SU-DHL-6 (cell line): ENCODE measurements around the gene NDUFS3.

Experiments
- H2AFZ ChIP-seq: fragments of 200-600 bp; sonication (generic); 2 replicates; pipeline ENCODE4 v1.6.1; 2014; ENCODE audit warnings: low read depth, mild to moderate bottlenecking, moderate library complexity, mixed read lengths, antibody characterized with exemption, low read length; ENCODE audit not compliant: severe bottlenecking
- H3F3A ChIP-seq: fragments of 200-600 bp; shearing (Covaris generic); 2 replicates; pipeline ENCODE4 v1.6.0; 2016; ENCODE audit warnings: antibody characterized with exemption, mild to moderate bottlenecking; ENCODE audit not compliant: insufficient read depth
- H3K27ac ChIP-seq: fragments of 200-600 bp; sonication (generic); 2 replicates; pipeline ENCODE4 v1.5.1; 2016; ENCODE audit warnings: low read depth, mild to moderate bottlenecking, low read length, moderate library complexity, mixed read lengths
- H3K27me3 ChIP-seq: fragments of 200-600 bp; sonication (generic), shearing (Covaris generic); 2 replicates; pipeline ENCODE4 v1.6.0; 2014; ENCODE audit warnings: mild to moderate bottlenecking, low read length
- H3K36me3 ChIP-seq: fragments of 200-600 bp; sonication (generic); 2 replicates; pipeline ENCODE4 v1.6.1; 2014; ENCODE audit warnings: mild to moderate bottlenecking, low read length, mixed read lengths
- H3K4me2 ChIP-seq: fragments of 300-600, 200-600 bp; shearing (Covaris generic), sonication (generic); 2 replicates; pipeline ENCODE4 v1.6.0; 2014; ENCODE audit warnings: low read length, low read depth, mild to moderate bottlenecking; ENCODE audit not compliant: poor library complexity, severe bottlenecking
- H3K4me3 ChIP-seq: fragments of 200-600 bp; sonication (generic); 2 replicates; pipeline ENCODE4 v1.5.1; 2014; ENCODE audit warnings: antibody characterized with exemption, low read length, mild to moderate bottlenecking, mixed read lengths; ENCODE audit not compliant: insufficient read depth, poor library complexity, severe bottlenecking
- H3K79me2 ChIP-seq: fragments of 200-600 bp; sonication (generic); 2 replicates; pipeline ENCODE4 v1.6.1; 2014; ENCODE audit warnings: mild to moderate bottlenecking, low read length, moderate library complexity; ENCODE audit not compliant: insufficient read depth
- H3K9ac ChIP-seq: fragments of 200-600 bp; sonication (generic); 2 replicates; pipeline ENCODE4 v1.7.0; 2014; ENCODE audit warnings: mild to moderate bottlenecking, low read length
- H3K9me2 ChIP-seq: fragments of 200-600 bp; sonication (generic); replicated peaks from 2 replicates; pipeline ENCODE4 v1.6.1; 2014; ENCODE audit warnings: low read length; ENCODE audit not compliant: insufficient read depth
- H3K9me3 ChIP-seq: fragments of 200-600 bp; sonication (generic); 2 replicates; pipeline ENCODE4 v1.6.1; 2014; ENCODE audit warnings: low read length, mixed read lengths; ENCODE audit not compliant: insufficient read depth
- H4K20me1 ChIP-seq: fragments of 200-600 bp; sonication (generic); 2 replicates; pipeline ENCODE4 v1.6.1; 2014; ENCODE audit warnings: low read depth, mild to moderate bottlenecking, antibody characterized with exemption, low read length, moderate library complexity, mixed read lengths
- EZH2phosphoT487 ChIP-seq: fragments of 200-600 bp; sonication (generic), shearing (Covaris generic); conservative IDR thresholded peaks from 2 replicates; pipeline ENCODE4 v1.6.1; 2018; ENCODE audit warnings: mild to moderate bottlenecking, antibody characterized with exemption, low read length, moderate library complexity, mixed read lengths
- TF ChIP-seq, protein P1 (sequence below): fragments of 200-600 bp; sonication (generic); IDR thresholded peaks from one replicate; pipeline ENCODE4 v1.5.1; 2017; ENCODE audit warnings: antibody characterized with exemption, mild to moderate bottlenecking, low read length, moderate library complexity; ENCODE audit not compliant: insufficient read depth, poor library complexity, severe bottlenecking

The NDUFS3 gene

DNA sequence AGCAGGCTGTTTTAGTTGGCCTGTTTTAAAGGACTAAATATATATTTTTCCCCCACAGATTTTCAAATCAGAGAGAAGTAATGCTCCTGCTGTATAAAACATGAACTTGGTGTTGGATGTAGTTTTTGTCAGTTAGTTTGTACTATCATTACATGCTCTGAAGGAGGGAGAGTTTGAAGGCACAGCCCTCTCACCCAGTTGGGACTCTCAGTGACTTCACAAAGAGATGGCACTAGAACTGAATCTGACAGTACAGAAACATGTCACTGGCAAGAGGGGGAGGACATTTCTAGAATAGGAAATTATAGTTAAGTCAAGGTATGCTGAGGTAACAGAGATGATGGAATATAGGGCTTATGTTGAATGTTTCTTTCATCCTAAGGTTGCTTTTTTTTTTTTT, 36.4 kb downstream of the NDUFS3 start:
- H3K79me2 ChIP-seq = no peaks in the 10 kb centered on the region
- no peaks in the 10 kb centered on the region for H3K9me3 ChIP-seq
- no peak overlapping the region for H3K4me3 ChIP-seq
- H3F3A ChIP-seq = no peaks in the 10 kb centered on the region; the same call in none of the 2 replicates
- peaks cover 13% of the 10 kb centered on the region for H3K36me3 ChIP-seq
- H2AFZ ChIP-seq = no peak overlapping the region
- no peaks in the 10 kb centered on the region for H3K27me3 ChIP-seq
- no peak overlapping the region for H3K27ac ChIP-seq
- no peak overlapping the region for H3K4me2 ChIP-seq
- H3K9ac ChIP-seq = no peak overlapping the region
- no peaks in the 10 kb centered on the region for H3K9me2 ChIP-seq
- H4K20me1 ChIP-seq = no peaks in the 10 kb centered on the region
- TF ChIP-seq EZH2phosphoT487 = no peak
- TF ChIP-seq, protein P1, sequence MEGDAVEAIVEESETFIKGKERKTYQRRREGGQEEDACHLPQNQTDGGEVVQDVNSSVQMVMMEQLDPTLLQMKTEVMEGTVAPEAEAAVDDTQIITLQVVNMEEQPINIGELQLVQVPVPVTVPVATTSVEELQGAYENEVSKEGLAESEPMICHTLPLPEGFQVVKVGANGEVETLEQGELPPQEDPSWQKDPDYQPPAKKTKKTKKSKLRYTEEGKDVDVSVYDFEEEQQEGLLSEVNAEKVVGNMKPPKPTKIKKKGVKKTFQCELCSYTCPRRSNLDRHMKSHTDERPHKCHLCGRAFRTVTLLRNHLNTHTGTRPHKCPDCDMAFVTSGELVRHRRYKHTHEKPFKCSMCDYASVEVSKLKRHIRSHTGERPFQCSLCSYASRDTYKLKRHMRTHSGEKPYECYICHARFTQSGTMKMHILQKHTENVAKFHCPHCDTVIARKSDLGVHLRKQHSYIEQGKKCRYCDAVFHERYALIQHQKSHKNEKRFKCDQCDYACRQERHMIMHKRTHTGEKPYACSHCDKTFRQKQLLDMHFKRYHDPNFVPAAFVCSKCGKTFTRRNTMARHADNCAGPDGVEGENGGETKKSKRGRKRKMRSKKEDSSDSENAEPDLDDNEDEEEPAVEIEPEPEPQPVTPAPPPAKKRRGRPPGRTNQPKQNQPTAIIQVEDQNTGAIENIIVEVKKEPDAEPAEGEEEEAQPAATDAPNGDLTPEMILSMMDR = no peak

DNA sequence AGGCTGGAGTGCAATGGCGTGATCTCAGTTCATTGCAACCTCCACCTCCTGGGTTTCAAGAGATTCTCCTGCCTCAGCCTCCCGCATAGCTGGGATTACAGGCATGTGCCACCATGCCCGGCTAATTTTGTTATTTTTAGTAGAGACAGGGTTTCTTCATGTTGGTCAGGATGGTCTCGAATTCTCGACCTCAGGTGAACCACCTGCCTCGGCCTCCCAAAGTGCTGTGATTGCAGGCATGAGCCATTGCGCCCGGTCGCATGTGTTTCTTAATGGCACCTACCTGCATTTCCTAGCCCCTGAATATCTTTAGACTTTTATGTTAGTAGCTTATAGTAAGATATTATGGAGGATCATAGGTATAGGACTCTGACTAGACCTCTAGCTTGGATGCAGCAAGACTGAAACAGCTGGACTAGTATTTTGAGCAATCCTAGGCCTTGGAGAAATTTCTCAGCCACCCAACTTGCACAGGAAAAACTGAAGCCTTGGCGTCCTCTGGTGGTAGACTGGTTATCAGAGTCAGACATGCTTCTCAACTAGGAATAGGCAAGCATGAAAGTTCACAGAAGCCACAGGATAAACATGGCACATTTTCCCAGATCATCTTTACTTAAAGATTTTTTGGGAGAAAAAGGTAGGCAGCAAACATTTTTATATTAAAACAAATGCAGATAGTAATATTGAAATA, 38.0 kb downstream of the NDUFS3 start:
- Histone ChIP-seq H3K27ac (no peak overlapping the region), H3K79me2 (no peaks in the 10 kb centered on the region), H3K9me3 (no peaks in the 10 kb centered on the region), H3K4me2 (no peak overlapping the region), H3K4me3 (no peak overlapping the region), H3K36me3 (peaks cover 13% of the 10 kb centered on the region), H4K20me1 (no peaks in the 10 kb centered on the region), H3F3A (no peaks in the 10 kb centered on the region; the same call in none of the 2 replicates), H2AFZ (no peak overlapping the region), H3K9me2 (no peaks in the 10 kb centered on the region), H3K9ac (no peak overlapping the region), H3K27me3 (no peaks in the 10 kb centered on the region)
- no peak for TF ChIP-seq EZH2phosphoT487
- TF ChIP-seq, protein P1 = peak; percentile 34

DNA sequence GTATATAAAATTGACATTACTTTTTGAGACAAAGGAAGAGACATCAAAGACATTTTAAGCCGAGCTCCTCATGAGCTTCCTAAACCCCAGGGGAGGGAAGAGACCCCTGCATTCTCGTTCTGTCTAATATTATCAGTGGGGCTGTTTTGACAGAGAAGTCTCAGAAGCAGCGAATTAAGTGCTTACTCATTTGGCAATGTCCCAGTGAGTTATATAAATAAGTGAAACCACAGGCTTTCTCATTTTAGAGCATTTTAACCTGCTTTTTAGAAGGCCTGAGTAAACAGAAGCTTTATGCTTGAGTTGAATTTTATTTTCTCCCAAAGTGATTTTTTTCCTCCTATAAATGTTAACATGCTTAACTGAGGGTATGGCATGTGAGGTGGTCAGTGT, 38.5 kb downstream of the NDUFS3 start:
- H3K9me3 ChIP-seq = no peaks in the 10 kb centered on the region
- H3K79me2 ChIP-seq = no peaks in the 10 kb centered on the region
- H3K4me3 ChIP-seq = no peak overlapping the region
- H3K9ac ChIP-seq = no peak overlapping the region
- no peaks in the 10 kb centered on the region for H4K20me1 ChIP-seq
- H3K4me2 ChIP-seq = no peak overlapping the region
- H2AFZ ChIP-seq = no peak overlapping the region
- H3F3A ChIP-seq = no peaks in the 10 kb centered on the region; the same call in none of the 2 replicates
- no peaks in the 10 kb centered on the region for H3K27me3 ChIP-seq
- H3K36me3 ChIP-seq = peaks cover 18% of the 10 kb centered on the region
- no peak overlapping the region for H3K27ac ChIP-seq
- no peaks in the 10 kb centered on the region for H3K9me2 ChIP-seq
- TF ChIP-seq, protein P1 = no peak
- no peak for TF ChIP-seq EZH2phosphoT487
